Dendritic cell treated with granulocyte-macrophage colony-stimulating factor and Interleukin-4, amounts not matched to agents 40 ng/mL and 50 ng/mL, for 4 days (primary cell): Measurements from ENCODE around the gene CACNA2D2.
A peak's percentile ranks its signal among the peaks of the same experiment; 100 is the strongest.

Source experiments
- H3K27ac Mint-ChIP-seq: one replicate; pipeline ENCODE4 v1.8.0; 2022; ENCODE audit warnings: mild to moderate bottlenecking, mixed read lengths
- H3K27me3 Mint-ChIP-seq: one replicate; pipeline ENCODE4 v1.8.0; 2022; ENCODE audit warnings: mild to moderate bottlenecking, mixed read lengths
- H3K36me3 Mint-ChIP-seq: one replicate; pipeline ENCODE4 v1.8.0; 2022; ENCODE audit warnings: low read depth, mixed read lengths
- H3K4me1 Mint-ChIP-seq: one replicate; pipeline ENCODE4 v1.8.0; 2022; ENCODE audit warnings: low read depth, mixed read lengths
- H3K4me3 Mint-ChIP-seq: one replicate; pipeline ENCODE4 v1.8.0; 2022; ENCODE audit warnings: mild to moderate bottlenecking, moderate library complexity, mixed read lengths
- H3K9me3 Mint-ChIP-seq: one replicate; pipeline ENCODE4 v1.8.0; 2022; ENCODE audit warnings: mixed read lengths
- intact Hi-C: fragments of 100-400 bp; cut with micrococcal nuclease; formaldehyde crosslinking; loops from one replicate; pipeline ENCODE4 v1.15.0; 2022

CACNA2D2 gene

GRCh38 chr3:50450209-50450921, 53.1 kb downstream of the CACNA2D2 start:
- Mint-ChIP-seq H3K9me3 (no peaks in the 10 kb centered on the region), H3K27me3 (no peaks in the 10 kb centered on the region), H3K4me1 (peaks cover 29% of the 10 kb centered on the region), H3K4me3 (peak overlapping the region; percentile 20), H3K27ac (no peak overlapping the region), H3K36me3 (no peaks in the 10 kb centered on the region)
- intact Hi-C loops: no loop called here

GRCh38 chr3:50448752-50449539, 54.5 kb downstream of the CACNA2D2 start:
- Mint-ChIP-seq H3K27ac (no peak overlapping the region), H3K36me3 (no peaks in the 10 kb centered on the region), H3K4me3 (no peak overlapping the region), H3K9me3 (no peaks in the 10 kb centered on the region), H3K27me3 (no peaks in the 10 kb centered on the region), H3K4me1 (peaks cover 29% of the 10 kb centered on the region)
- intact Hi-C loops: no loop called here

GRCh38 chr3:50447290-50447840, 56.1 kb downstream of the CACNA2D2 start:
- H3K27ac Mint-ChIP-seq: peak overlapping the region; percentile 47
- no peak overlapping the region for H3K4me3 Mint-ChIP-seq
- H3K36me3 Mint-ChIP-seq: no peaks in the 10 kb centered on the region
- no peaks in the 10 kb centered on the region for H3K9me3 Mint-ChIP-seq
- H3K4me1 Mint-ChIP-seq: peaks cover 29% of the 10 kb centered on the region
- no peaks in the 10 kb centered on the region for H3K27me3 Mint-ChIP-seq
- intact Hi-C loops: no loop called here

- intact Hi-C loops: no loop called here
- H3K36me3 Mint-ChIP-seq: no peaks in the 10 kb centered on the region
- H3K4me3 Mint-ChIP-seq: no peak overlapping the region
- no peaks in the 10 kb centered on the region for H3K27me3 Mint-ChIP-seq
- peaks cover 29% of the 10 kb centered on the region for H3K4me1 Mint-ChIP-seq
- no peak overlapping the region for H3K27ac Mint-ChIP-seq
- no peaks in the 10 kb centered on the region for H3K9me3 Mint-ChIP-seq
These were observed 57.5 kb downstream of the CACNA2D2 start for GRCh38 chr3:50445919-50446318.

GRCh38 chr3:50444782-50445181, 58.7 kb downstream of the CACNA2D2 start:
- no peaks in the 10 kb centered on the region for H3K27me3 Mint-ChIP-seq
- H3K4me1 Mint-ChIP-seq: peaks cover 20% of the 10 kb centered on the region
- intact Hi-C loops: no loop called here
- H3K9me3 Mint-ChIP-seq: no peaks in the 10 kb centered on the region
- no peaks in the 10 kb centered on the region for H3K36me3 Mint-ChIP-seq
- no peak overlapping the region for H3K4me3 Mint-ChIP-seq
- H3K27ac Mint-ChIP-seq: no peak overlapping the region

- Mint-ChIP-seq H3K4me1 (peaks cover 20% of the 10 kb centered on the region), H3K36me3 (no peaks in the 10 kb centered on the region), H3K27me3 (no peaks in the 10 kb centered on the region), H3K27ac (no peak overlapping the region), H3K4me3 (no peak overlapping the region), H3K9me3 (no peaks in the 10 kb centered on the region)
- intact Hi-C loops: no loop called here
These were observed 59.2 kb downstream of the CACNA2D2 start for GRCh38 chr3:50444213-50444612.

- intact Hi-C loops: no loop called here
- Mint-ChIP-seq H3K27ac (no peak overlapping the region), H3K4me3 (no peak overlapping the region), H3K36me3 (no peaks in the 10 kb centered on the region), H3K4me1 (peaks cover 19% of the 10 kb centered on the region), H3K27me3 (no peaks in the 10 kb centered on the region), H3K9me3 (no peaks in the 10 kb centered on the region)
These were observed 60.4 kb downstream of the CACNA2D2 start for GRCh38 chr3:50442945-50443579.

GRCh38 chr3:50441424-50442217, 61.8 kb downstream of the CACNA2D2 start:
- Mint-ChIP-seq H3K36me3 (no peaks in the 10 kb centered on the region), H3K27me3 (no peaks in the 10 kb centered on the region), H3K9me3 (no peaks in the 10 kb centered on the region), H3K4me3 (no peak overlapping the region), H3K4me1 (peaks cover 5% of the 10 kb centered on the region), H3K27ac (no peak overlapping the region)
- intact Hi-C loops: no loop called here

- H3K36me3 Mint-ChIP-seq: no peaks in the 10 kb centered on the region
- H3K27me3 Mint-ChIP-seq: peaks cover 10% of the 10 kb centered on the region
- H3K4me3 Mint-ChIP-seq: no peak overlapping the region
- intact Hi-C loops: loop anchor here (5.0 kb wide), 1 partner anchor 89 kb away; the partner anchor contains the start of gene ZMYND10
- no peaks in the 10 kb centered on the region for H3K9me3 Mint-ChIP-seq
- H3K4me1 Mint-ChIP-seq: peaks cover 17% of the 10 kb centered on the region
- H3K27ac Mint-ChIP-seq: no peak overlapping the region
These were observed 67.2 kb downstream of the CACNA2D2 start for GRCh38 chr3:50436114-50436674.

- Mint-ChIP-seq H3K4me1 (peaks cover 17% of the 10 kb centered on the region), H3K36me3 (no peaks in the 10 kb centered on the region), H3K4me3 (no peak overlapping the region), H3K9me3 (no peaks in the 10 kb centered on the region), H3K27me3 (peaks cover 10% of the 10 kb centered on the region), H3K27ac (no peak overlapping the region)
- intact Hi-C loops: loop anchor here (5.0 kb wide), 1 partner anchor 88 kb away; the partner anchor contains the start of gene ZMYND10
These were observed 67.9 kb downstream of the CACNA2D2 start for GRCh38 chr3:50435371-50436113.

- Mint-ChIP-seq H3K4me1 (peaks cover 23% of the 10 kb centered on the region), H3K9me3 (no peaks in the 10 kb centered on the region), H3K36me3 (no peaks in the 10 kb centered on the region), H3K27me3 (peaks cover 10% of the 10 kb centered on the region), H3K27ac (no peak overlapping the region), H3K4me3 (no peak overlapping the region)
- intact Hi-C loops: no loop called here
These were observed 69.5 kb downstream of the CACNA2D2 start for GRCh38 chr3:50433954-50434353.

GRCh38 chr3:50430950-50431435, 72.4 kb downstream of the CACNA2D2 start:
- no peaks in the 10 kb centered on the region for H3K9me3 Mint-ChIP-seq
- H3K27me3 Mint-ChIP-seq: peaks cover 10% of the 10 kb centered on the region
- no peak overlapping the region for H3K27ac Mint-ChIP-seq
- H3K4me1 Mint-ChIP-seq: peaks cover 23% of the 10 kb centered on the region
- intact Hi-C loops: no loop called here
- no peak overlapping the region for H3K4me3 Mint-ChIP-seq
- no peaks in the 10 kb centered on the region for H3K36me3 Mint-ChIP-seq
